H1 (cell line): Measurements from ENCODE around the gene IGSF23. TPM values are rescaled to one million over a fixed set of nuclear protein-coding genes. Genes with fewer than 3 reads are reported as not detected.

Source experiments
- CTCF ChIA-PET: fragments of 300-600 bp; sonication (Branson Sonifier 250); formaldehyde crosslinking; loops from one replicate; lab custom pipeline; 2021; ENCODE audit not compliant: partially characterized antibody; lab: Charles Lee
- POLR2A ChIA-PET: fragments of 300-600 bp; sonication (Branson Sonifier 250); formaldehyde crosslinking; loops from one replicate; lab custom pipeline; 2021; ENCODE audit warnings: inconsistent platforms; ENCODE audit not compliant: partially characterized antibody; lab: Charles Lee
- DNase-seq, 2 experiments: peaks; one replicate each; pipeline versions ENCODE4 v3.0.0 to v3.0.0-alpha.2; 2010 to 2022; ENCODE audit warnings: low spot score in 2 of 2, low read depth in 1 of 2, mixed read lengths in 1 of 2
- FAIRE-seq: peaks from 2 replicates; lab custom pipeline; 2011; peaks lifted over from hg19 to GRCh38; lab: Jason Lieb, UNC
- H2AFZ ChIP-seq: 2 replicates; pipeline ENCODE4 v1.8.1; 2012; ENCODE audit warnings: low read length, inconsistent platforms
- H2AK5ac ChIP-seq: 2 replicates; pipeline ENCODE4 v1.6.1; 2013; ENCODE audit warnings: low read depth, low read length
- H2BK120ac ChIP-seq: replicated peaks from 2 replicates; pipeline ENCODE3; 2013; ENCODE audit warnings: low read depth, low read length, inconsistent platforms
- H2BK12ac ChIP-seq: 2 replicates; pipeline ENCODE4 v1.6.1; 2013; ENCODE audit warnings: low read depth, low read length
- H2BK15ac ChIP-seq: 2 replicates; pipeline ENCODE4 v1.6.1; 2013; ENCODE audit warnings: low read length
- H2BK20ac ChIP-seq: 2 replicates; pipeline ENCODE4 v1.6.1; 2013; ENCODE audit warnings: low read length
- H2BK5ac ChIP-seq: 2 replicates; pipeline ENCODE4 v1.6.1; 2013; ENCODE audit warnings: low read depth, low read length
- H3K14ac ChIP-seq: 2 replicates; pipeline ENCODE4 v1.6.1; 2013; ENCODE audit warnings: inconsistent platforms; ENCODE audit not compliant: insufficient read length
- H3K18ac ChIP-seq: 2 replicates; pipeline ENCODE4 v1.6.1; 2013; ENCODE audit warnings: low read length; ENCODE audit errors: extremely low read depth
- H3K23ac ChIP-seq: 2 replicates; pipeline ENCODE4 v1.6.1; 2013; ENCODE audit warnings: inconsistent platforms; ENCODE audit not compliant: insufficient read length
- H3K23me2 ChIP-seq: 2 replicates; pipeline ENCODE4 v1.6.1; 2013; ENCODE audit warnings: low read depth, low read length
- H3K27ac ChIP-seq: 2 replicates; pipeline ENCODE4 v1.6.1; 2011; ENCODE audit warnings: low read depth, low read length, inconsistent platforms
- H3K27me3 ChIP-seq, 4 experiments: replicated peaks in 1 of 4; 1 replicate in 1 of 4; 2 replicates in 3 of 4; pipeline versions ENCODE4 v1.6.1 to v1.8.1; 2011 to 2013; ENCODE audit warnings: low read length in 3 of 4, mild to moderate bottlenecking in 3 of 4, inconsistent platforms in 2 of 4, mixed read lengths in 2 of 4, moderate library complexity in 1 of 4; ENCODE audit not compliant: control insufficient read depth in 3 of 4, insufficient read depth in 3 of 4; ENCODE audit errors: extremely low read depth in 1 of 4
- H3K36me3 ChIP-seq, 4 experiments: 2 replicates each; pipeline versions ENCODE4 v1.6.1 to v1.8.1; 2011 to 2013; ENCODE audit warnings: mild to moderate bottlenecking in 4 of 4, low read length in 3 of 4, moderate library complexity in 2 of 4, control low read depth in 1 of 4, inconsistent platforms in 1 of 4; ENCODE audit not compliant: insufficient read depth in 4 of 4, control insufficient read depth in 2 of 4
- H3K4ac ChIP-seq: replicated peaks from 2 replicates; pipeline ENCODE3; 2013; ENCODE audit warnings: low read length, low read depth, mixed read lengths, inconsistent platforms; ENCODE audit not compliant: insufficient read length
- H3K4me1 ChIP-seq, 4 experiments: replicated peaks in 1 of 4; 1 replicate in 1 of 4; 2 replicates in 3 of 4; pipeline versions ENCODE4 v1.6.1 to v1.8.1; 2011 to 2013; ENCODE audit warnings: low read length in 3 of 4, inconsistent platforms in 2 of 4, mixed read lengths in 1 of 4; ENCODE audit not compliant: insufficient read depth in 4 of 4, control insufficient read depth in 3 of 4
- H3K4me2 ChIP-seq, 2 experiments: 2 replicates each; pipeline versions ENCODE4 v1.6.1 to v1.8.1; 2011 to 2013; ENCODE audit warnings: low read depth in 2 of 2, low read length in 2 of 2, control low read depth in 1 of 2, inconsistent platforms in 1 of 2, mild to moderate bottlenecking in 1 of 2; ENCODE audit not compliant: insufficient read depth in 1 of 2
- H3K4me3 ChIP-seq, 4 experiments: fragments of 200-600, 300-600 bp in 1 of 4; sonication (generic), shearing (Covaris generic), sonication (Bioruptor Twin) in 1 of 4; 2 replicates each; pipeline versions ENCODE4 v1.5.1 to v1.8.1; 2011 to 2016; ENCODE audit warnings: low read length in 4 of 4, low read depth in 3 of 4, control low read depth in 2 of 4, inconsistent platforms in 2 of 4, mild to moderate bottlenecking in 2 of 4, mixed read lengths in 1 of 4, moderate library complexity in 1 of 4; ENCODE audit not compliant: insufficient read depth in 2 of 4; ENCODE audit errors: extremely low read depth in 1 of 4
- H3K56ac ChIP-seq: replicated peaks from 2 replicates; pipeline ENCODE3; 2013; ENCODE audit warnings: low read depth, mild to moderate bottlenecking, mixed read lengths, low read length, inconsistent platforms; ENCODE audit not compliant: insufficient read length
- H3K79me1 ChIP-seq: 2 replicates; pipeline ENCODE4 v1.6.1; 2013; ENCODE audit warnings: low read depth, low read length, control low read depth
- H3K79me2 ChIP-seq, 2 experiments: 2 replicates each; pipeline versions ENCODE4 v1.6.1 to v1.8.1; 2012 to 2013; ENCODE audit warnings: low read length in 2 of 2, mild to moderate bottlenecking in 2 of 2, inconsistent platforms in 1 of 2; ENCODE audit not compliant: insufficient read depth in 2 of 2, control insufficient read depth in 1 of 2
- H3K9ac ChIP-seq, 4 experiments: replicated peaks in 1 of 4; 1 replicate in 1 of 4; 2 replicates in 3 of 4; pipeline versions ENCODE4 v1.6.1 to v1.8.1; 2011 to 2013; ENCODE audit warnings: low read depth in 3 of 4, low read length in 3 of 4, control low read depth in 2 of 4, mild to moderate bottlenecking in 2 of 4, moderate library complexity in 2 of 4, inconsistent platforms in 1 of 4; ENCODE audit errors: extremely low read depth in 1 of 4
- H3K9me3 ChIP-seq, 2 experiments: 2 replicates each; pipeline versions ENCODE4 v1.6.1 to v1.8.1; 2012 to 2013; ENCODE audit warnings: mild to moderate bottlenecking in 2 of 2, moderate library complexity in 2 of 2, control low read depth in 1 of 2, inconsistent platforms in 1 of 2, low read depth in 1 of 2, low read length in 1 of 2, mixed read lengths in 1 of 2; ENCODE audit not compliant: insufficient read depth in 2 of 2
- H4K20me1 ChIP-seq, 2 experiments: replicated peaks in 1 of 2; 2 replicates each; pipeline versions ENCODE3 to v1.8.1; 2011 to 2013; ENCODE audit warnings: inconsistent platforms in 2 of 2, low read length in 2 of 2, mild to moderate bottlenecking in 1 of 2; ENCODE audit not compliant: insufficient read depth in 2 of 2, control insufficient read depth in 1 of 2
- H4K5ac ChIP-seq: 2 replicates; pipeline ENCODE4 v1.6.1; 2013; ENCODE audit warnings: low read length, low read depth, mixed read lengths, inconsistent platforms; ENCODE audit not compliant: insufficient read length
- H4K8ac ChIP-seq: 2 replicates; pipeline ENCODE4 v1.8.0; 2013; ENCODE audit warnings: mild to moderate bottlenecking, moderate library complexity, low read length, inconsistent platforms; ENCODE audit not compliant: insufficient read depth; ENCODE audit errors: extremely low read depth
- H4K91ac ChIP-seq: replicated peaks from 2 replicates; pipeline ENCODE3; 2013; ENCODE audit warnings: low read length, mixed read lengths, inconsistent platforms; ENCODE audit not compliant: insufficient read length
- ATF2 ChIP-seq: IDR thresholded peaks from 2 replicates; pipeline ENCODE4 v1.6.1; 2012; ENCODE audit warnings: low read length, inconsistent platforms
- BACH1 ChIP-seq: IDR thresholded peaks from 2 replicates; pipeline ENCODE4 v1.6.1; 2012; ENCODE audit warnings: low read length, improper control_type of control experiment
- WGBS, 2 experiments: shearing (Covaris generic) in 1 of 2; methylation state at CpG; one replicate each; pipeline versions ENCODE4 v1.1.6 to v1.1.7; 2013 to 2015; ENCODE audit warnings: low lambda C conversion rate in 2 of 2, mixed read lengths in 2 of 2, inconsistent platforms in 1 of 2, low coverage in 1 of 2, missing lambda C conversion rate in 1 of 2; ENCODE audit not compliant: insufficient replicate concordance in 2 of 2, insufficient coverage in 1 of 2, insufficient read length in 1 of 2; ENCODE audit errors: extremely low coverage in 1 of 2, missing lambda C conversion rate in 1 of 2; 5-methylcytosine and 5-hydroxymethylcytosine counted together
- polyA plus RNA-seq, 7 experiments: library from polyadenylated mRNA; depleted of rRNA in 3 of 7; stranded (reverse) in 5 of 7; unstranded in 2 of 7; fragments of >200 nt in 5 of 7; fragments of 200-250 nt in 2 of 7; gene quantifications; 1 replicate in 5 of 7; 2 replicates in 1 of 7; 4 replicates in 1 of 7; pipeline versions ENCODE4 v1.2.1 to v1.2.3, GENCODE V29; 2011 to 2013; ENCODE audit warnings: missing spikeins in 2 of 7, mixed read lengths in 2 of 7
- total RNA-seq: library from RNA; stranded (reverse); fragmentation: NEBNext Ultra II Directional; extraction: Animal tissue kit (Norgen Biotek cat#: 25700); gene quantifications from 2 replicates; pipeline ENCODE4 v1.2.1, GENCODE V29; 2021

IGSF23 gene
- total and polyA plus RNA-seq, 2 of the 8 experiments (the other 6 are each of a cell fraction or from before 2014, with no cell fraction given) = not detected

GRCh38 chr19:44653343-44653742 is 40.0 kb downstream of the IGSF23 start:
- CTCF ChIA-PET = interaction anchor here (0.5 to 13.3 kb wide), 13 partner anchors 10 to 117 kb away, joined by 3 to 126 read pairs (median 4); no protein-coding TSS in a partner anchor
- no peak overlapping the region for H4K5ac ChIP-seq
- H3K27ac ChIP-seq = no peak overlapping the region
- H4K91ac ChIP-seq = no peak overlapping the region
- H2BK15ac ChIP-seq = no peak overlapping the region
- H2BK120ac ChIP-seq = no peak overlapping the region
- no peak overlapping the region for H4K8ac ChIP-seq
- H3K9ac ChIP-seq = no peak overlapping the region
- no peaks in the 10 kb centered on the region for H3K23me2 ChIP-seq
- H3K56ac ChIP-seq = no peak overlapping the region
- H3K36me3 ChIP-seq = peaks cover 20 to 40% (median 33%) of the 10 kb centered on the region in 4 experiments
- H2BK5ac ChIP-seq = no peak overlapping the region
- no peak overlapping the region for H3K18ac ChIP-seq
- no peak overlapping the region for H3K23ac ChIP-seq
- POLR2A ChIA-PET = interaction anchor here (2.1 kb wide), 1 partner anchor 9 kb away, joined by 6 read pairs; the partner anchor contains the start of gene PVR
- no peaks in the 10 kb centered on the region for H3K27me3 ChIP-seq
- peaks cover 0 to 7% of the 10 kb centered on the region in 2 experiments for H4K20me1 ChIP-seq
- H2AFZ ChIP-seq = no peak overlapping the region
- no peak overlapping the region for H3K4ac ChIP-seq
- H2AK5ac ChIP-seq = no peak overlapping the region
- no peaks in the 10 kb centered on the region for H3K9me3 ChIP-seq
- 99% methylated on average over 5 of the region's 5 CpGs; no CpG with 5 or more reads in 1 of the 2 experiments for WGBS, 2 experiments
- no peak overlapping the region for H3K4me3 ChIP-seq
- no peak overlapping the region for H3K14ac ChIP-seq
- DNase-seq (no peak), FAIRE-seq (no peak)
- no peaks in the 10 kb centered on the region for H3K79me2 ChIP-seq
- H3K4me1 ChIP-seq = peaks cover 0 to 2% (median 0%) of the 10 kb centered on the region in 4 experiments; a peak in 2 of 7 replicates
- no peak overlapping the region for H3K4me2 ChIP-seq
- H2BK20ac ChIP-seq = no peak overlapping the region
- no peaks in the 10 kb centered on the region; the same call in 1 of the 2 replicates for H3K79me1 ChIP-seq
- H2BK12ac ChIP-seq = no peak overlapping the region
- no peak for TF ChIP-seq ATF2
- TF ChIP-seq BACH1 = no peak
